HEK293 (cell line): ENCODE data around the gene MEIG1.
A peak's percentile ranks its signal among the peaks of the same experiment; 100 is the strongest.

Source experiments
- AEBP2 ChIP-seq: fragments of 450-650 bp; formaldehyde crosslinking; IDR thresholded peaks from 2 replicates; pipeline ENCODE4 v1.5.1; 2016; ENCODE audit warnings: missing biosample characterization, missing genetic modification characterization, borderline replicate concordance
- HOXC10 ChIP-seq: sonication (generic); formaldehyde crosslinking; IDR thresholded peaks from 2 replicates; pipeline ENCODE4 v1.8.1; 2023; ENCODE audit warnings: mild to moderate bottlenecking, missing genetic modification reagents
- INSM2 ChIP-seq: fragments of 450-650 bp; formaldehyde crosslinking; IDR thresholded peaks from 2 replicates; pipeline ENCODE4 v1.5.1; 2016; ENCODE audit warnings: missing biosample characterization, missing genetic modification characterization
- KLF1 ChIP-seq: fragments of 450-650 bp; formaldehyde crosslinking; IDR thresholded peaks from 2 replicates; pipeline ENCODE4 v1.5.1; 2016; ENCODE audit warnings: missing biosample characterization, missing genetic modification characterization
- KLF16 ChIP-seq: fragments of 450-650 bp; formaldehyde crosslinking; IDR thresholded peaks from 2 replicates; pipeline ENCODE4 v1.5.1; 2017; ENCODE audit warnings: missing biosample characterization, missing genetic modification characterization
- KLF8 ChIP-seq: fragments of 450-650 bp; formaldehyde crosslinking; IDR thresholded peaks from 2 replicates; pipeline ENCODE4 v1.5.1; 2016; ENCODE audit warnings: missing biosample characterization, missing genetic modification characterization
- MEIS1 ChIP-seq: sonication (generic); formaldehyde crosslinking; IDR thresholded peaks from 2 replicates; pipeline ENCODE4 v1.8.1; 2022; ENCODE audit warnings: missing genetic modification reagents, mild to moderate bottlenecking, borderline replicate concordance
- OVOL3 ChIP-seq: fragments of 450-650 bp; formaldehyde crosslinking; IDR thresholded peaks from 2 replicates; pipeline ENCODE4 v1.5.1; 2016; ENCODE audit warnings: missing biosample characterization, missing genetic modification characterization
- RBAK ChIP-seq: fragments of 450-650 bp; formaldehyde crosslinking; IDR thresholded peaks from 2 replicates; pipeline ENCODE4 v1.5.1; 2016; ENCODE audit warnings: missing biosample characterization, missing genetic modification characterization
- SCRT1 ChIP-seq: fragments of 450-650 bp; formaldehyde crosslinking; IDR thresholded peaks from 2 replicates; pipeline ENCODE4 v1.5.1; 2016; ENCODE audit warnings: missing biosample characterization, missing genetic modification characterization, borderline replicate concordance
- SP7 ChIP-seq: fragments of 450-650 bp; formaldehyde crosslinking; IDR thresholded peaks from 2 replicates; pipeline ENCODE4 v1.5.1; 2016; ENCODE audit warnings: missing biosample characterization, missing genetic modification characterization
- YY2 ChIP-seq: fragments of 450-650 bp; formaldehyde crosslinking; IDR thresholded peaks from 2 replicates; pipeline ENCODE4 v1.5.1; 2016; ENCODE audit warnings: missing biosample characterization, missing genetic modification characterization
- ZBTB6 ChIP-seq: fragments of 450-650 bp; formaldehyde crosslinking; IDR thresholded peaks from 2 replicates; pipeline ENCODE4 v1.5.1; 2017; ENCODE audit warnings: missing biosample characterization, missing genetic modification characterization
- ZEB2 ChIP-seq: fragments of 450-650 bp; formaldehyde crosslinking; IDR thresholded peaks from 2 replicates; pipeline ENCODE4 v1.5.1; 2016; ENCODE audit warnings: missing biosample characterization, missing genetic modification characterization
- ZFP69B ChIP-seq: fragments of 450-650 bp; formaldehyde crosslinking; IDR thresholded peaks from 2 replicates; pipeline ENCODE4 v1.5.1; 2016; ENCODE audit warnings: missing biosample characterization, missing genetic modification characterization
- ZNF112 ChIP-seq: fragments of 450-650 bp; formaldehyde crosslinking; IDR thresholded peaks from 2 replicates; pipeline ENCODE4 v1.5.0; 2017; ENCODE audit warnings: missing biosample characterization, missing genetic modification characterization
- ZNF146 ChIP-seq: fragments of 450-650 bp; formaldehyde crosslinking; IDR thresholded peaks from 2 replicates; pipeline ENCODE4 v1.5.1; 2016; ENCODE audit warnings: missing biosample characterization, missing genetic modification characterization
- ZNF157 ChIP-seq: fragments of 450-650 bp; formaldehyde crosslinking; IDR thresholded peaks from 2 replicates; pipeline ENCODE4 v1.5.1; 2016; ENCODE audit warnings: missing biosample characterization, missing genetic modification characterization
- ZNF184 ChIP-seq: fragments of 450-650 bp; IDR thresholded peaks from 2 replicates; pipeline ENCODE4 v1.5.1; 2018; ENCODE audit warnings: missing biosample characterization, mild to moderate bottlenecking, missing genetic modification characterization
- ZNF19 ChIP-seq: fragments of 450-650 bp; formaldehyde crosslinking; IDR thresholded peaks from 2 replicates; pipeline ENCODE4; 2016; ENCODE audit warnings: missing biosample characterization, missing genetic modification characterization, low read depth
- ZNF2 ChIP-seq: fragments of 450-650 bp; formaldehyde crosslinking; IDR thresholded peaks from 2 replicates; pipeline ENCODE4 v1.5.1; 2016; ENCODE audit warnings: missing biosample characterization, missing genetic modification characterization
- ZNF214 ChIP-seq: fragments of 450-650 bp; formaldehyde crosslinking; IDR thresholded peaks from 2 replicates; pipeline ENCODE4 v1.5.1; 2017; ENCODE audit warnings: missing biosample characterization, mild to moderate bottlenecking, missing genetic modification characterization, borderline replicate concordance
- ZNF221 ChIP-seq: fragments of 450-650 bp; formaldehyde crosslinking; IDR thresholded peaks from 2 replicates; pipeline ENCODE4 v1.5.1; 2017; ENCODE audit warnings: missing biosample characterization, missing genetic modification characterization, borderline replicate concordance
- ZNF23 ChIP-seq: fragments of 450-650 bp; formaldehyde crosslinking; IDR thresholded peaks from 2 replicates; pipeline ENCODE4 v1.5.1; 2016; ENCODE audit warnings: missing biosample characterization, missing genetic modification characterization, borderline replicate concordance
- ZNF354C ChIP-seq: fragments of 450-650 bp; formaldehyde crosslinking; IDR thresholded peaks from 2 replicates; pipeline ENCODE4 v1.5.1; 2016; ENCODE audit warnings: missing biosample characterization, missing genetic modification characterization, low read depth, borderline replicate concordance
- ZNF394 ChIP-seq: fragments of 450-650 bp; formaldehyde crosslinking; IDR thresholded peaks from 2 replicates; pipeline ENCODE4 v1.5.1; 2016; ENCODE audit warnings: missing biosample characterization, missing genetic modification characterization, mild to moderate bottlenecking, moderate library complexity, borderline replicate concordance
- ZNF423 ChIP-seq: fragments of 450-650 bp; formaldehyde crosslinking; IDR thresholded peaks from 2 replicates; pipeline ENCODE4 v1.5.1; 2016; ENCODE audit warnings: missing biosample characterization, missing genetic modification characterization
- ZNF610 ChIP-seq: fragments of 450-650 bp; formaldehyde crosslinking; IDR thresholded peaks from 2 replicates; pipeline ENCODE4 v1.5.1; 2016; ENCODE audit warnings: missing biosample characterization, missing genetic modification characterization, borderline replicate concordance
- ZNF660 ChIP-seq: fragments of 450-650 bp; IDR thresholded peaks from 2 replicates; pipeline ENCODE4 v1.5.1; 2018; ENCODE audit warnings: missing biosample characterization, mild to moderate bottlenecking, missing genetic modification characterization
- ZNF747 ChIP-seq: fragments of 450-650 bp; formaldehyde crosslinking; IDR thresholded peaks from 2 replicates; pipeline ENCODE4 v1.5.1; 2016; ENCODE audit warnings: missing biosample characterization, missing genetic modification characterization
- ZNF76 ChIP-seq: fragments of 450-650 bp; formaldehyde crosslinking; IDR thresholded peaks from 2 replicates; pipeline ENCODE4; 2016; ENCODE audit warnings: low read depth, missing biosample characterization, missing genetic modification characterization, borderline replicate concordance
- ZNF776 ChIP-seq: fragments of 450-650 bp; formaldehyde crosslinking; IDR thresholded peaks from 2 replicates; pipeline ENCODE4 v1.5.0; 2017; ENCODE audit warnings: missing biosample characterization, missing genetic modification characterization, borderline replicate concordance
- ZNF791 ChIP-seq: fragments of 450-650 bp; formaldehyde crosslinking; IDR thresholded peaks from 2 replicates; pipeline ENCODE4 v1.5.1; 2016; ENCODE audit warnings: missing biosample characterization, missing genetic modification characterization
- ZNF830 ChIP-seq: fragments of 450-650 bp; IDR thresholded peaks from 2 replicates; pipeline ENCODE4 v1.5.0; 2018; ENCODE audit warnings: missing biosample characterization, missing genetic modification characterization, low read depth, mild to moderate bottlenecking, moderate library complexity
- ZNF843 ChIP-seq: fragments of 450-650 bp; formaldehyde crosslinking; IDR thresholded peaks from 2 replicates; pipeline ENCODE4 v1.5.1; 2016; ENCODE audit warnings: missing biosample characterization, missing genetic modification characterization
- ZSCAN16 ChIP-seq: fragments of 450-650 bp; formaldehyde crosslinking; IDR thresholded peaks from 2 replicates; pipeline ENCODE4 v1.5.1; 2016; ENCODE audit warnings: missing biosample characterization, missing genetic modification characterization

The MEIG1 gene

GRCh38 chr10:14959221-14960057 lies at the start of gene MEIG1 (continued):
- peak; percentile 61; the same call in 1 of the 2 replicates for TF ChIP-seq ZNF610
- TF ChIP-seq ZNF184 = peak; percentile 30; the same call in 1 of the 2 replicates
- peak; percentile 92 for TF ChIP-seq ZNF660 (tag by site-specific recombination)
- TF ChIP-seq ZNF221 (tag by site-specific recombination) = no peak
- no peak for TF ChIP-seq ZNF23 (tag by site-specific recombination)
- no peak for TF ChIP-seq HOXC10 (CRISPR knock-in tag)
- TF ChIP-seq ZNF791 (tag by site-specific recombination) = no peak
- TF ChIP-seq MEIS1 (CRISPR knock-in tag) = 0 out of 2 replicates have a peak, but pooled peaks have one; percentile 23
- peak; percentile 14; the same call in 1 of the 2 replicates for TF ChIP-seq KLF1
- peak; percentile 85 for TF ChIP-seq ZEB2 (tag by site-specific recombination)
- TF ChIP-seq ZFP69B = peak; percentile 62; the same call in 1 of the 2 replicates
- 0 out of 2 replicates have a peak, but pooled peaks have one; percentile 10 for TF ChIP-seq ZNF843
- TF ChIP-seq SP7 (tag by site-specific recombination) = peak; percentile 86
- TF ChIP-seq ZSCAN16 (tag by site-specific recombination) = no peak
- TF ChIP-seq ZBTB6 (tag by site-specific recombination) = 0 out of 2 replicates have a peak, but pooled peaks have one; percentile 21
- no peak for TF ChIP-seq ZNF214 (tag by site-specific recombination)
- TF ChIP-seq ZNF112 (tag by site-specific recombination) = no peak
- TF ChIP-seq ZNF76 (tag by site-specific recombination) = peak; percentile 73
- TF ChIP-seq RBAK (tag by site-specific recombination) = no peak; the same call in 1 of the 2 replicates
- peak; percentile 83 for TF ChIP-seq KLF8 (tag by site-specific recombination)
- TF ChIP-seq ZNF776 (tag by site-specific recombination) = no peak
- TF ChIP-seq AEBP2 (tag by site-specific recombination) = no peak
- no peak for TF ChIP-seq ZNF354C
- peak; percentile 72; the same call in 1 of the 2 replicates for TF ChIP-seq ZNF423 (tag by site-specific recombination)
- no peak for TF ChIP-seq ZNF747 (tag by site-specific recombination)
- TF ChIP-seq ZNF394 (tag by site-specific recombination) = peak; percentile 82
- no peak; the same call in 1 of the 2 replicates for TF ChIP-seq ZNF146 (tag by site-specific recombination)
- no peak for TF ChIP-seq ZNF19 (tag by site-specific recombination)
- no peak for TF ChIP-seq YY2
- 0 out of 2 replicates have a peak, but pooled peaks have one; percentile 14 for TF ChIP-seq INSM2 (tag by site-specific recombination)
- peak; percentile 79 for TF ChIP-seq KLF16
- no peak for TF ChIP-seq ZNF157 (tag by site-specific recombination)
- no peak for TF ChIP-seq ZNF830 (tag by site-specific recombination)
- peak; percentile 90 for TF ChIP-seq ZNF2 (tag by site-specific recombination)
- TF ChIP-seq OVOL3 (tag by site-specific recombination) = peak; percentile 42; the same call in 1 of the 2 replicates
- no peak for TF ChIP-seq SCRT1 (tag by site-specific recombination)
